HG03045 (cell line): ENCODE measurements around the gene F2R.
"Not testable (repeated sequence)": the region's sequence is repeated elsewhere in the genome, so short reads cannot be mapped to it uniquely, and the experiment has no call there.

Source experiments
- ATAC-seq: cut with Tn5 transposase; IDR thresholded peaks from one replicate; pipeline ENCODE4 v1.9.1; 2021; ENCODE audit warnings: mild to moderate bottlenecking, moderate library complexity; ENCODE audit not compliant: unreplicated experiment

Gene F2R

DNA sequence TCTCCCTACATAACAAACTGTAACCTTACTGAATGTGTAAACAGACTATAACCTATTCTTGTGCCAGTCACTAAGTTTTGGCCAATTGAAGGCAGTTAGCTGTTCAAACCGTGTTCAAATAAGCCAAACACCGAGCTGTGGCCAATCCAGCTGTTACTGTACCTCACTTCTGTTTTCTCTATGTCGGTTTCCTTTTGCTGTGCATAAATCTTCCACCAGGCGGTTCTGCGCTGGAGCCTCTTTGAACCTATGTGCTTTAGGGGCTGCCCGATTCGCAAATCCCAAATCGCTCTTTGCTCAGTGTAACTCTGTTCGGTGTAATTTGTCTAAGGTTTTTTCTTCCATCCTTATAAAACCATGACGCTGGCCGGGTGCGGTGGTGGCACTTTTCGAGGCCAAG lies 31.8 kb downstream of the F2R start:
- no peak for ATAC-seq

DNA sequence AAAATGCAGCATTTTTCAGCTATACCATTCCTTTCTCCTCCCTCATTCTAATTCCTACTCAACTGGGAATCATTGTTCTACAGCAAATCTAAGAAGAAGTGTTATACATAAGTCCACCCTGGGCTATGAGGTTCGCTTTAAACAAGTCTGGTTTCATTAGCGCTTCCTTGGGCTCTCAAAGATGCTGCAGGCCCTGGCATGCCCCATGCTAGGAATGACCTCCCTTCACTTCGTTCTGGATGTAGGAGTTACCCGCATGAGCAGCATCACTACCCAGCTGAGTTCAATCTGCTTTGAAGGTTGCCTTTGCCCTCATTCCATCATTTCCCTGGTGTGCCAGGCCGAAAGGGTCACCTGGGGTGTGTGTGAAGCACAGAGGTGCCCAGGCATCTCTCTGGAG lies 35.4 kb downstream of the F2R start:
- ATAC-seq: no peak

DNA sequence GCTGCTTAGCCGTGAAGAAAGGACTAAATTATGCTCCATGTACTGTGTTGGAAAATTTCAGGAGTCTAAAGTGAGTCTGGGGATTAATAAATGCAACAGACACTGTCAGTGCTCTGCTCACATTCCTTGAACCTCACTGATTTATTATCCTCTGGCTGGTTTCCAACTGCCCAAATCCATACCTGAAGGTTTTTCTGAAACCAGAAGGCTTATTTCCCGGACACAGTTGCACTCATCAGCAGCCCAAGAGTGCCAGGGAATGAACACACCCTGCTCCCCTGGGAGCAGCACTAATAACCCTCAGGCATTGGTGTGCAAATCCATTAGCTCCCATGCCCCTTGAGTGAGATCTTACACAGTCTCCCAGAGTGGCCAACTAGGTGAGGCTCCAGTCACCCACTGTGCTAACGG lies 38.7 kb downstream of the F2R start:
- no peak for ATAC-seq

DNA sequence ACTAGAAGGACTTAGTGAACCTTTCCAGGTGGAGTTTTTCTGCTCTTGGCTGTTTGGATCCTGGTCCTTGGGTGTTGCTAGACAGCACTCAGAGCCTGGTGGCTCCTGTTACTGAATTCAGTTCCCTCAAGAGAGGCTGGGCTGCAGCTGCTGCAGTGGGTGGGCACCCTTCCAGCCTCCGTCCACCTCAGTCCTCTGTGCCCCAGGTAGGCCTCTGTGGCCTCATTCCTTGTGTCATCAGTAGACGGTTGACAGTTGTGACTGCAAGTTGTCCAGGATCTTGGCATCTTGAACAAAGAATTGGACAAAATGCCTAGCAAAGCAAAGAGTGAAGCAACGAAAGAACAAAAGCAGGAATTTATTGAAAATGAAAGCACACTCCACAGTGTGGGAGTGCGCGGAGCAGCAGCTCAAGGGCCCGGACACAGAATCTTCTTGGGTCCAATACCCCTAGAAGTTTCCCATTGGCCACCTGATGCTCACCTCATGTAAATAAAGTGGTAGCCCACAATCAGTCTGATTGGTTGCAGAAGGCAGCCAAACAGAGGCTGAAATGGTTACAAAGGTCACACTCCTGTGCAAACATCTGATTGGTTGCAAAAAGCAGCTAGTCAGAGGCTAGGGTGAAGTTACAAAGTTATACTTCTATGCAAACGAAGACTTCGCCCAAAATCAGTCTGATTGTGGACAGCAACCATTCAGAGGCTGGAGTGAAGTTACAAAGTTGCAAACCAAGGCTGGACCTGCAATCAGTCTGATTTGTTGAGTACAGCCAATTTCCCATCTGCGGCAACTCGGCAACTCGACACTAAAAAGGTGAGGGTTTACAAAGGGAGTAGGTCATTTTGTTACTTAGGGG lies 40.1 kb downstream of the F2R start:
- no peak for ATAC-seq

DNA sequence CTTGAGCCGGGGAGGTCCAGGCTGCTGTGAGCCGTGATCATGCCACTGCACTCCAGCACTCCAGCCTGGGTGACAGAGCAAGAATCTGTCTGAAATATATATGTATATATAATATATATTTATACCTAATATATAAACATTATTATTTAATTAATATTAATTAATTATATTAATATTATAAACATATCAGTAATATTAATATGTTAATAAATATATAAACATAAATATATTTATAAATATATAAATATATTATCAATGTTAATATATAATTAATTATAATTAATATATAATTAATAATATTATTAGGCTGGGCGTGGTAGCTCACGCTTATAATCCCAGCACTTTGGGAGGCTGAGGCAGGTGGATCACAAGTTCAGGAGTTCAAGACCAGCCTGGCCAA lies 41.1 kb downstream of the F2R start:
- no peak for ATAC-seq

DNA sequence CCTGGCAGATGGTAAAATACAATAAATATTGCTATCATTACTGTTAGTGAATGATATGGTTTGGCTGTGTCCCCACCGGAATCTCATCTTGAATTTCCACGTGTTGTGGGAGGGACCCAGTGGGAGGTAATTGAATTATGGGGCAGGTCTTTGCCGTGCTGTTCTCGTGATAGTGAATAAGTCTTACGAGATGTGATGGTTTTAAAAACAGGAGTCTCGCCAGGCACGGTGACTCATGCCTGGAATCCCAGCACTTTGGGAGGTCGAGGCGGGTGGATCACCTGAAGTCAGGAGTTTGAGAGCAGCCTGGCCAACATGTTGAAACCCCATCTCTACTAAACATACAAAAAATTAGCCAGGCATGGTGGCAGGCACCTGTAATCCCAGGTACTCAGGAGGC lies 45.2 kb downstream of the F2R start:
- ATAC-seq: not testable (repeated sequence)

DNA sequence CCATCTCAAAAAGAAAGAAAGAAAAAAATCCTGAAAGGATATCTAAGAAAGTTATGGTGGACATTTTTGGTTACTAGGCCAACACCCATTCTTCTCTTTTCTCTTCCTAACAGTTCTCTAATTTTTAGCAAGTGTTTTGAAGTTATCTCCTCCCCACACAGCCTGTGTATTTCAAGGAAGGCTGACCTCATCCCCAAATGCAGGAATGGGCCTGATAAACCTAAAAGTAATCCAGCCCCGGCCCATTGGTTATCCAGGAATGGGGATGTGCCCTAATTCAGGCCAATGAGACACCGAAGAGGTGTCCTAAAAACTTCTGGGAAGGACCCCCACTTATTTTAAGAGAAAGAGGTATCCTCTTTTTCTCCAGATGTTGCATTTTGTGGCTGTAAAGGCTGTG lies 46.6 kb downstream of the F2R start:
- ATAC-seq: no peak

DNA sequence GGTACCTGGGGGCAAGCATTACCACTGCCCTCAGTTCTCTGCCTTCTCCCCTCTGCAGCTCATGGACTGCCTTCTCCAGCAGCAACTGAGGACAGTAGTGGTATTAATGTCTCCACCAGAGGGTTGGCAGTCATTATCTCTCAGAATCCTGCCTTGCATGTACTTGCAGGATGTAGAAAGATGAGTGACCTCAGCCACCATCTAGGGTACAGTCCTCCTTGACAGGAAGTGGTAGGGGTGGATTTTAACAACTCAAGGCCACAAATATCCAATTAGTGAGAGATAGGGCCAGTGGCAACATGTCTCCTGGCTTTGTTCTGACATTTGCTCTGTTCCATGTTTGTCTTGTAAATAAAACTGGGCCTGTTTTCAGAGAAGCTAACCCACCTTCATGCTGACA lies 47.2 kb downstream of the F2R start:
- no peak for ATAC-seq

DNA sequence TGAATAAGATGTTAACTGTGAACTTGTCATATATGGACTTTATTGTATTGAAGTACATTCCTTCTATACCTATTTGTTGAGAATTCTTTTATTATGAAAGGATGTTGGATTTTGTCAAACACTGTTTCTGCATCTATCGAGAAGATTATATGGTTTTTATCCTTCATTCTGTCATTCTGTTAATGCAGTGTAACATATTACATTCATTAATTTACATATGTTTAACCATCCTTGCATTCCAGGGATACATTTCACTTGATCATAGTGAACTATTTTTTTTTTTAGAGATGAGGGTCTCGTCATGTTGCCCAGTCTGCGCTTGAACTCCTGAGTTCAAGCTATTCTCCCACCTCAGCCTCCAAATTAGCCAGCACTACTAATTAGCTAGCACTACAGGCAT lies 48.4 kb downstream of the F2R start:
- ATAC-seq: no peak

DNA sequence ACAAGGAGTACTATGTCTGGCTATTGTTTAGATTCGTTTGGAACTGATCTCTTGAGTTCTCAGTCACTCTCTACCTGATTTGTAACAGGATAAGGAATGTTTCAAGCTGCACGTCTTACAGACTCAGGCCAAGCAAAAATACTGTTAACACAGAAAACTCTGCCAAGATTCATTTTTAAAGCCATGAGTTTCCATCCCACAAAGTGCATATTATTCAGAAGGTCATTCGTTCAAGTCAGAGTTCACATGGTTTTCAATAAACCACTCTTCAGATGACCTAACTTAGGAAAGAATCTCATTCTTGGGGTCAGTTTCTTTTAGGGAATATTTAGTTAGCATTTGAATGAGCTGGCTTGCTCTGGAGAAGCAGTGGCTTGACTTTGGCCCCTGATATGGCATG lies 49.3 kb downstream of the F2R start:
- no peak for ATAC-seq

DNA sequence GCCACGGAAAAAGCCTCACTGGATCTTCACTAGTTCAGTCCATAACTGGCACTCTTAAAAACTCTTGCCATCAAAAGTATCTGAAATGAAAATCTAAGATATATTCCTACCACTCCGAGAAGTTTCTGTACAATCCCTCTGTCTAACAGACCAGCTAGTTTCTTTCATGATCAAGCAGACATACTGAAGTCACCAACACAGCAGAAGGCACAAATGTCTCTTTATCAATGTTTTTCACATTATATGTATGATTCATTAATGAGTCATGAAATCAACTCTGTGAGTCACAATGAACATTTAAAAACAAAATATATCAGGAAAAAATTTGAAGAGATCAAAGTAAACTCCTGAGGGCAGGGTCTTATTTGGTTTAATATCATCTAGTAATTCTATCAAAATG lies 50.8 kb downstream of the F2R start:
- ATAC-seq: no peak

DNA sequence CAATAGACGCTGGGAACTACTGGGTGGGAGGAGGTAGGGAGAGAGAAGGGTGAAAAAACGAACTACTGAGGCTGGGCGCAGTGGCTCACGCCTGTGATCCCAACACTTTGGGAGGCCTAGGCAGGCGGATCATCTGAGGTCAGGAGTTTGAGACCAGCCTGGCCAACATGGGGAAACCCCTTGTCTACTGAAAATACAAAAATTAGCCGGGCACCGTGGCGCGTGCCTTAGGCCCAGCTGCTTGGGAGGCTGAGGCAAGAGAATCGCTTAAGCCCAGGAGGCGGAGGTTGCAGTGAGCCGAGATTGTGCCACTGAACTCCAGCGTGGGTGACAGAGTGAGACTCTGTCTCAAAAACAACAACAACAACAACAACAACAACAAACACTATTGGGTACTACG lies 55.1 kb downstream of the F2R start:
- ATAC-seq: not testable (repeated sequence)

DNA sequence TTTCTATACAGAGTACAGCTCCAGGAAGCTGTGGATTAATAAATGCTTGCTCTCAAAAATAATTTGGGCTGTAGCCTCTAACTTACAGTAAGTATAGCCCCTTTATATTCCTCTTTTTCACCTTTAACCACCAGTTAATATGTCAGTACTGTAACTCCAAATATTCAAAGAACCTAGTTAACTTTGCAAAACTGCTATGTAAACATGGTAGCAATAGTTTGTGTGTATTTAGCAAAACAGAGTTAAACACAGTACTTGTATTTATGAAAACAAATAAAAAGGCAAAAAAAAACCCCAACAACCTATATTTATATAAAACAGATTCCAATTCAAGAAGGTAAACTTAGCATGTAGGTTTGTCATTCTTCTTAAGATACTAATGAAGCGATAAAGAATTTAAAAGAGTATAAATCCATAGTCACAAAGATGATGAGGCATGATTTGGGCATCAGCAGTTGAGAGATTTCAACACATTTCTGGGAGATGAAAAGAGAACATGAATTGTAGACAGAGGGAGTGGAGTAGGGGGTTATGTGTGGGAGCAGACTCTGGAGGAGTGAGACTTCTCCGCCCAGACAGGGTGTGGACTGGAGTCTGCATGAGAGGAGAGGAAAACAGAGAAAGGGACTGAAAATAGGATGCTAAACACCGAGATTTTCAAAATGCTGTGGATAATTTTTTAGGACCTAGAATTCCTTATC lies 55.9 kb downstream of the F2R start:
- no peak for ATAC-seq

DNA sequence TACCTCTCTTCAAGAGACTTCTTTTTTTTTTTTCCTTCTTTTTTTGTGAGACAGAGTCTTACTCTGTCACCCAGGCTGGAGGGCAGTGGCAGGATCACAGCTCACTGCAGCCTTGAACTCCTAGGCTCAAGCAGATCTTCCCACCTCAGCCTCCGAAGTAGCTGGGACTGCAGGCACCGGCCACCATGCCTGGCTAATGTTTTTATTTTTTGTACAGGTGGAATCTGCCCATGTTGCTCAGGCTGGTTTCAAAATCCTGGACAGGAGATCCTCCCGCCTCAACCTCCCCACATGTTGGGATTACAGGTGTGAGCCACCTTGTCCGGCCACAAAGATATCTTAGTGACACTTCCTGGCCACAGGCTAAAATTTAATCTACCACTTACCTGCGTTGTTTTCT lies 60.0 kb downstream of the F2R start:
- ATAC-seq: no peak

DNA sequence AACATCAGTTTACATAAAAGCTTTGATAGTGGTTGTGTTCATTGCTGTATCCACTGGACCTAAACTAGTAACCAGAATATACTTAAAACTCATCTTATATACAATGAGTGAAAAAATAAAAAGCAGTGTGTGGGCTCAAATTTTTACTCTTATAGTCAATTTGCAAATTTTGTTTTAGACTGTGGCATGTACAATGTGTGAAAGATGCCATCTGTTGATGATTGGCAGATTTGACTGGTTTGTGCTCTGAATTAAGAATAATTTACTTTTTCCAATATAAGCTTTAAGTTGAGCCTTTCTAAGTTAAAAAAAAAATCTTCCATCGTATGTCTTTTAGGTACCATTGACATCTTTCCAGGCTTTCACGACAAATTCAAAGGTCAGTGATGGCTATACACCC lies 60.5 kb downstream of the F2R start:
- ATAC-seq: no peak

DNA sequence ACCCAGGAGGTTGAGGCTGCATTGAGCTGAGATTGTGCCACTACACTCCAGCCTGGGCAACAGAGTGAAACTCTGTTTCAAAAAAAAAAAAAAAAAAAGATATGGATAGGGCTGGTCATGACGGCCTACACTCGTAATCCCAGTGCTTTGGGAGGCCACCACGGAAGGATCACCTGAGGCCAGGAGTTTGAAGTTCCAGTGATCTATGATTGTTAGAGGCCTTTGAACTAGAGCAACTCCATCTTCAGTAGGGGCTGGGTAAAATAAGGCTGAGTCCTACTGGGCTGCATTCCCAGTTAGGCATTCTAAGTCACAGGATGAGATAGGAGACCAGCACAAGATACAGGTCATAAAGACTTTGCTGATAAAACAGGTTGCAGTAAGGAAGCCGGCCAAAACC lies 64.7 kb downstream of the F2R start:
- not testable (repeated sequence) for ATAC-seq

DNA sequence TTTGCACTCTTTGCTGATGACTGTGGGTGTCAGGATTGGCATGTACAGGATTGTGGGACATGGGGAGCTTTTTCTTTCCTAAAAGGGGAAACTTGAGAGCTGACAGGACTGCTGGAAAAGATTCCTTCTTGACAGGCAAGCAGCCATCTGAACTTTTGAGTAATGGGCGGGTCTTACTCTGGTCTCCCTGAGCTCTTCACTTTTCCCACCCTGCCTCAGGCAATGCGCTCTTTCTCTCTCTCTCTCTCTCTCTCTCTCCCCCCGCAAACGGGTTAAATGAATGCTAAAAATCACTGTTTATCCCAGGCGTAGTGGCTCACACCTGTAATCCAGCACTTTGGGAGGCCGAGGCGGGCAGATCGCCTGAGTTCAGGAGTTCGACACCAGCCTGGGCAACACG lies 65.8 kb downstream of the F2R start:
- no peak for ATAC-seq

DNA sequence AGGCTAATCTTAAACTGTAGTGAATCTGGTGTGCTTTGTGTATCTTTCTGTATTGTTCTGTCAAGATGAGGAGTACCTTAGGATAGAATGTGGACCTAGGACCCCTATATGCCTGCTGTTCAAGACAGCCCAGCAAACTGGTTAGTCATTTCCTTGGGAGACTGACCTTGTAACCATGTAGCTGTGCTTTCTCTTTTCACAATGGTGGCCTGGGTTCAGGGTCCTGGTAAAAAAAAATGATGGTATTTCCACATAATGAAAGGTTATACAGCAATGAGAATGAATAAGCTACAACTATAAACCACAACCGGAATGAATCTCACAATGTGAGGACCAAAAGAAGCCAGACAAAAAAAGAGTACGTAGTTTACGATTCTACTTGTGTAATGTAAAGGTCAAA lies 66.5 kb downstream of the F2R start:
- ATAC-seq: no peak
